GM12865 (cell line): ENCODE results near the gene HCCS.
A peak's percentile ranks its signal among the peaks of the same experiment; 100 is the strongest.

ENCODE experiments used
- DNase-seq: peaks from one replicate; pipeline ENCODE4 v3.0.0; 2010; ENCODE audit warnings: low read depth
- H3K4me3 ChIP-seq: 2 replicates; pipeline ENCODE4 v1.5.1; 2011; ENCODE audit warnings: mild to moderate bottlenecking, low read depth, low read length, control low read depth
- CTCF ChIP-seq: IDR thresholded peaks from 2 replicates; pipeline ENCODE4 v1.5.1; 2011; ENCODE audit warnings: low read length, control low read depth, low read depth, inconsistent platforms; ENCODE audit not compliant: insufficient read depth; ENCODE audit errors: missing control alignments

Gene HCCS

DNA sequence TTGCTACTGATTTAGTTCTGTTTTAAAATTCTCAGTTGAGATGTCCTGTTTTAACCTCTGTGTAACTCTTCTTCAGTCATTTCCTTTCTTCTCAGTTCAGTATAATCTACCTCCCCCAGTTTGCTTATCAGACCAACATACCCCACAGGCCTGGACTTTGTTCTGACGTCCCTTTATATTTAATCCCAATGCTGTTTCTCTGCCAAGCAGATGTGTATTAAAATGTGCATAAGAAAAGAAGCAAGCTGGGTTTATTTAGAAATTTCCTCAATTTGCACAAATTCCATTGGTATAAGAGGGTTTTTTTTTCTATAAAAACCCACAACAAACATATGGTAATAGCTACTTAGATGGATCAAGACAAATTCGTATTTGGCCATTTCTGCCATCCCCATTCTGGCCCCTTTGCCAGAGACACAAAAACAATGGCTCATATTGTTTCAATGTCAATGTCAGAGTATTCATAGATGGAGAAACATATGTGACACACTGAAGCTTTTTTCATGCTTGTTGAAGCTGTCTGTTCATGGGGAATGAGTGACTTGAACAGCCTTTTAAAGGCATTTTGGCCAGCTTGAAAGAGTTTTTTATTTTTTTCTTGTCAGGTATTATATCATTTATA lies 24.5 kb downstream of the HCCS start:
- no peak overlapping the region for H3K4me3 ChIP-seq
- TF ChIP-seq CTCF: no peak
- DNase-seq: no peak

DNA sequence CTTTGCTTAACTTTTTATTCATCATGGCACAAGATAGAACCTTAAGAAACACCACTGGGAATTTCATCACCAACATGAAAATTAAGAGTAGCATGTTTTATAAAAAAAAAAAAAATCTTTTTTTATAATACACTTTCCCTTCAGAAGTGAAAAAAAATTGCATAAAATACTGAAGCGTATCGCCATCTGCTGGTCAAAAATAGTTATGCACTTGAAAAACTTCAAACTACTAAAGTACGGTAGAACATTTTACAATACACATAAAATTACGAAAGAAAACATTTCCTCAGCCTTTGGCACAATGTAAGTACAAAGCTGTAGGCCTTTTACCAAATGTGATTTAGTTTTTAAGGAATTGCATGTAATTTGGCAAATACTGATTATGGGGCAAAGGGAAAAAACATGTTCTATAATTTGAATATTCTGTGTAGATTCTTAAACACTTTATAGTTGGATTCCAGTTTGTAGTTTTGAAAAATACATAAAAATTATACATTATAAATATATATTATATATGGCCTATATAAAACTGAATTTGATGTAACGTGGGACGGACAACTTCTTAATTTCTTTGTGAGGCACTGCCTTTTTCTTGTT lies 26.5 kb downstream of the HCCS start:
- peak; percentile 34 for DNase-seq
- peak; percentile 21 for TF ChIP-seq CTCF
- H3K4me3 ChIP-seq: no peak overlapping the region

DNA sequence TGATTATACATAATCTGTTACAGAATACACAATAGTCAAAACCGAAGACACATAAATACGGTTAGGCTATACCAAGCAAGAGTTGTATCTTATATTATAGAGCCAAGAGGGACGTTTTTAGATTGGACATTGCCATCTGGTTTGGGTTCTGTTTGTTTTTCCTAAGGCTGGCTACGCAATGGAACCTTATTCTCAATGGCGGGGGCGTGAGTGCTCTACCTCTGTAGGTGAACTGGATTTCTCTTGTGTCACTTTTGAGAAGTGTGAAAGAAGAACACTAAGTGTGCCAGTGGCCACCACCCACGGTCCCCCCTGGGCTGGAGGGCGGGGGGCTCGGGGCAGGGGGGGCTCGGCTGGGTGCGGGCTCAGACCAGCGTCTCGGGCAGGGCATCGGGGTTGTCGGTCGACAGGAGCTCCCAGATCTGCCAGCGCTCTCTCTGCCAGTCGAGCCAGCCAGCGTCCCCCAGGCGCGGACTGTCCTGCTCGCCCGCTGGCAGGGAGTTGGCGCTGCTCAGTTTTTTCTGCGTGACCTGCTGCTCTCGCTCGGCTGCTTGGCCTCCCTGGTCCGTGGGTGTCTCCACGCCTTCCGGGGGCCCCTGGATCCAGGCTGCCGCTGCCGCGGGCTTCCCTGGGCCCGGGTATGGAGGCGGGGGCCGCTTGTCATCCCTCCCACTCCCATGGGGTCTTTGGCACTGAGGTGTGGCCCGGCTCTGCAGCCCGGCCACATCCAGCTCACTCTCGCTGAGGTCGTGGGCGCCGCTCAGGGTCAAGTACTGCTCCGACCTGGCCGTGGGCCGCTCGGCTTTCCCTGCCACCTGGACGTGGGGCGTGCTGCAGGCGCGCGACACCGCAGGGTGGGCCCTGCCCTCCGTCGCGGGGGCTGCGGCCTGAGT lies 27.6 kb downstream of the HCCS start:
- H3K4me3 ChIP-seq: no peak overlapping the region
- no peak for TF ChIP-seq CTCF
- no peak for DNase-seq

- TF ChIP-seq CTCF: peak; percentile 40
- H3K4me3 ChIP-seq: no peak overlapping the region
- peak; percentile 83 for DNase-seq
Observed at GRCh38 chrX:11143931-11144678, 33.0 kb downstream of the HCCS start.

DNA sequence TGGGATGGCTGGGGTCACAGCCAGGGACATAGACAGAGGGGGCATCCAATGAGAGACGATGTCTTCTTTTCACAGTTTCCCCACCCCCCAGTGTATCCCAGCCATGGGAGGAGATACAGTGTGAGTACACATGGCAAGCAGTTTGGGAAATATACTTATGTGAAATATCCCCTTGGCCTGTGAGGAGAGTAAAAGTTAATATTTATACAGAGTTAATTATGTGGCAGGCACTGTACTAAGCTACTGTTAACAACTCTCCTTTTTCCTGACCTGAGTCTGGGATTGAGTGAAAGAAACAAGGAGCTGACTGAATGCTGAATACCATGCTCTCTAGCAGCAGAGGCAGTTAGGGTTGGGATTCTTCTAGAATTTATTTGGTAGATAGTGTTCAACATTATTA lies 35.3 kb downstream of the HCCS start:
- H3K4me3 ChIP-seq: no peak overlapping the region
- no peak for DNase-seq
- no peak for TF ChIP-seq CTCF

DNA sequence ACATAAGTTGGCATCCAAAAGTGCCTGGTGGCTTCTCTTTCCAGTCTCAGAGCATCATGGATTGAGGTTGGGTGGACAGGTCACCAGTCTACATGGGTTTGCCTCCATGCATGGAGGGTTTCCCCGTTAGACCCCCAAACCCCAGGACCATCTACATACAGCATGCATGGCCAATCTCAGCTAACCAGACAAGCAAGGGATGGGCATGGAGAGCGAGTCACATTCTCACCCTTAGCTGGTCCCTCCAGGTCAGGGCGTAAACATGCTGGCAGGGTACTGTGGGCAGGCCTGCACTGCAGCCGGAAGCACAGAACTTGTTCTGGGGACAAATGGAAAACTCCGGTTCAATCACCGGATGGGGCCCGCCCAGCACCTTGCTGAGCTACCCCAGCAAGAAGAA lies 37.3 kb downstream of the HCCS start:
- no peak overlapping the region for H3K4me3 ChIP-seq
- no peak for TF ChIP-seq CTCF
- no peak for DNase-seq
